ENCODE measurements around the gene PLEKHF1.

GRCh38 chr19:29667387-29667783, 2.1 kb downstream of the PLEKHF1 start:
- TF ChIP-seq EZH2 (IDR thresholded peaks at IDR 0.05; ENCODE audit: borderline replicate concordance, insufficient read depth, low read depth, low read length, poor library complexity, severe bottlenecking) (no peak), CTCF (IDR thresholded peaks at IDR 0.05) (no peak)
